IMR-90 (cell line): ENCODE measurements around the gene NSL1.

Source experiments
- CTCF ChIP-seq: conservative IDR thresholded peaks from 2 replicates; pipeline ENCODE4 v1.5.1; 2012; ENCODE audit warnings: mild to moderate bottlenecking, low read depth, low read length, improper control_type of control experiment
- MAFK ChIP-seq: IDR thresholded peaks from 2 replicates; pipeline ENCODE4 v1.6.1; 2012; ENCODE audit warnings: low read depth, low read length, improper control_type of control experiment
- POLR2A ChIP-seq: IDR thresholded peaks from 2 replicates; pipeline ENCODE4 v1.6.1; 2012; ENCODE audit warnings: mild to moderate bottlenecking, low read depth, low read length

- no peak for TF ChIP-seq MAFK
- no peak for TF ChIP-seq CTCF
- no peak for TF ChIP-seq POLR2A
These were observed 58.5 kb downstream of the NSL1 start for GRCh38 chr1:212733109-212733508.
